DMS79 (cell line): ENCODE results near the gene TCP1.
A peak's percentile ranks its signal among the peaks of the same experiment; 100 is the strongest.
"Not testable (repeated sequence)": the region's sequence is repeated elsewhere in the genome, so short reads cannot be mapped to it uniquely, and the experiment has no call there.

Experiments used
- DNase-seq: peaks from one replicate; lab custom pipeline; 2025; lab: John Stamatoyannopoulos, UW

TCP1 gene

GRCh38 chr6:159816775-159817174 lies 27.4 kb upstream of the TCP1 start:
- DNase-seq: not testable (repeated sequence)

DNA sequence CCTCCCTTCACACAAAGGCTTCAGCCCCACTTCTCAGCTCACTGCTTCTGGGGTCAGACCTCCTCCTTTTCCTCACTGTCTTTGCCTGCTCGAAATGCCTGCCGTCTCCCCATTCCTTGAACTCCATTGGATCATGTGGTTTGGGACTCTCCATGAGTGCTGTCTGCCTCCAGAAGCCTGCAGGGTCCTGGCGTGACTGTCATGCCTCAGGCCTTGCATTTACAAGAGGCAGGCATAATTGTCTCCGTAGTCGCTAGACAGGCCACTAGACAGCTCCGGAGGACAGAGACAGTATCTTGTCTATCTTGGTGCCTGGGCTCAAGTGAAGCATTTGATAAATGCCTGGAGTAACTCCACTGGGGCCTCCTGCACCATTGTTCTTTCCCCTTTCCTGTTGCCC lies 26.0 kb upstream of the TCP1 start:
- no peak for DNase-seq

GRCh38 chr6:159813781-159814180 lies 24.4 kb upstream of the TCP1 start:
- no peak for DNase-seq

GRCh38 chr6:159809149-159809548 lies 19.7 kb upstream of the TCP1 start:
- DNase-seq: no peak

- DNase-seq: no peak
Observed at GRCh38 chr6:159808647-159809046, 19.2 kb upstream of the TCP1 start.

GRCh38 chr6:159807150-159807858 lies 17.9 kb upstream of the TCP1 start:
- no peak for DNase-seq

- DNase-seq: no peak
Observed at GRCh38 chr6:159806021-159806458, 16.6 kb upstream of the TCP1 start.

DNA sequence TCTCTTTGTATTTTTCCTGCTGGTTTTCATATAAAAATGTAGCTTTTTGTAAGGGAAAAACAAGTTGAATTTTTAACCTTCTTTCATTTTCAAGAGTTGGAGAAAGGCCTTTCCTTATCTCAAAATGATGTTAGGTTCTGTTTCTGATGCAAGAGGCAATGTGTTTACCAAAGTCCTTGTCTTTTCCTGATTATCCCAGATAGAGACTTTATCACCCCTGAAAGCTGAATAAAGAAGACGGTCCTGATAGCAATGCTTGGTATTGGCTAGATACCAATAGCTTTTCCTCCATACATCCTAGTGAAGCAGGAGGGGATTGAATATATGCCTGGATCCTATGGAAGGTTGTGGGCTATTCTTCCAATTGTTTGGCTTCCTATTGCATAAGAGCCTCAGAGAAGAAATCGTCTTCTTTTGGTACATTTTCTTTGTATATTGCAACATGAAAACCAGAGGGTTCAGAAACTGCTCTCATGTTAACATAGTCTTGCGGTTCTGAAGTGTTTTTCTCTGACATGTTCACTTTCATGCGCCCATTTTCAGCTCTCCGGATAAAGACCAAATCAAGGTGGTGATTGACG lies 16.1 kb upstream of the TCP1 start:
- DNase-seq: no peak

DNA sequence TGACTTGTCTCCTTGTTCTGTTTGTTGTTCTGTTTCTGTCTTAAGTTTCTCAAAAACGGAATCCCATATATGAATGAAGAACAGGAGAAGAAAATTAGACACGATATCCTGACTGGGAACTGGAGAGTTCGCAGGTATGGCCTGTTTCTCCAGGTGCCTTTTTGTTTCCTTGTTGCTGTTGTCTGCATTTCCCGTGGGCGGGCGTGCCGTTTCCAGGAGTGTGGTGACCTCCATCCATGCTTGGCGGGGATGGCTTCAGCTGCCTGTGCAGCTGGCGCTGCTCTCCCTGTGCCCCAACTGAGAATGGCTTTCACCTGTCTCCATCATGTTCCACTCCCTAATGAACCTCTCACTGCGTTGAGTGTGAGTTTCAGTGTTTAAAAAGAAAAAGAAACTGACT lies 15.1 kb upstream of the TCP1 start:
- no peak for DNase-seq

DNA sequence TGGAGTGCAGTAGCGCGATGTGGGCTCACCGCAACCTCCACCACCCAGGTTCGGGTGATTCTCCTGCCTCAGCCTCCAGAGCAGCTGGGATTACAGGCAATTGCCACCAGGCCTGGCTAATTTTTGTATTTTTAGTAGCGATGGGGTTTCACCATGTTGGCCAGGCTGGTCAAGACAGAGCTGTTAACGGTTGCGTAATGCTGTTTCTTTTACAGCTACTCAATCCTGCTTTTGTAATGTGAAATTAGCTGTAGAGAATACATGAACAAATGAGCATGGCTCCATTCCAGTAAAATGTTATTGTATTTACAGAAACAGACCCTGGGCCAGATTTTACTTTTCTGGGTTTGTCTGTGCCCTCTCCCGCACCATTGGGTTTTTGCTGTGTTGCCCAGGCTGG lies 12.5 kb upstream of the TCP1 start:
- DNase-seq: no peak

DNA sequence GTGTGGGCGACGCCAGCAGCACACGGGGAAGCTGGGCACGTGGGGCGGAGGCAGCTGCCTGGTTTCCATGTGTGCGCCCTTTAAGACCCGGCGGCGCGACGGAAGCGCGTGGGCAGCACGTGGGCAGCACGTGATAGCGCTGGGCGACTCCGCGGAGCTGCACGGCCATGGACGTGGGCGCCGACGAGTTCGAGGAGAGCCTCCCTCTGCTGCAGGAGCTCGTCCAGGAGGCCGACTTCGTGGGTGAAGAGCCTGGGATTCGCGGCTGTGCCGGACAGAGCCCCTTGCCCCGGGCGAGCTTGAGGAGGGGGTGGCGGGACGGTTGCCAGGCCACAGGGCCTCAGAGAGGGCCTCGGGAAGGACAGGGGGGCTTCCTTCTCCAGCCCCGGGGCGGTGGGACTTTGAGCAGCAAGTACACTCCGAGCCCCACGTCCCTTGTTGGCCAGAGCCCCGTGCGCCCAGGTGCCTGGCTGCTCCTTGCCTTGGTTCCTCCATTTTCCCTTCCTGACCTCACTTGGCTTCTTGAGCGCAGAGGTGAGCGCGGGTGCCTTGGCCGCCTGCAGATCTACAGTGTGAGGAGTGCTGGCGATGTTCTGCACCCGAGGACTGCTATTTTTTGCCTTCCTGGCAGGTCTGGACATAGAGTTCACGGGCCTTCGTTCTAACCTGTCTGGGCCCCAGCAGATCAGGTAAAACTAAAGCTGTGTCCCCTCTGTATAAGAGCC lies 10.9 kb upstream of the TCP1 start, which contains the start of gene PNLDC1:
TSS of gene PNLDC1 (plus strand) at position 136 of the 725 bp plus-strand sequence. CDS start at position 168, 32 bp downstream.
- no peak for DNase-seq

DNA sequence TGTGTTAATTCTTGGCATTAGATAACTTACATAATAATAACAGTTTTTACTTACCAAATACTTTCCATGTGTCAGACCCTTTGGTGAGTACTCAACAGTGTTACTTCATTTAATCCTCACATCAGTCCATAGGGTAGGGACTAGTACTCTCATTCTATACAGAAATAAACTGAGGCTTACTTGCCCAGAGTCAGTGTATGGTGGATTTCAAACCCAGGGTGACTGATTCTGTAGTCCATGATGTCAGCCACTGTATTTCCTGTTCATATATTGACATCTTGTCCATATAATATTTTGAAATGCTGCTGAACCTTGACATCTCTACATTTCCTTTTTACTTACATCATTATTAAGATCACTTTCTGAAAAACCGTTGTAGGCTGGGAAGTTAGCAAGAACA lies 8.2 kb upstream of the TCP1 start:
- no peak for DNase-seq

GRCh38 chr6:159794976-159795375 lies 5.6 kb upstream of the TCP1 start:
- DNase-seq: not testable (repeated sequence)

DNA sequence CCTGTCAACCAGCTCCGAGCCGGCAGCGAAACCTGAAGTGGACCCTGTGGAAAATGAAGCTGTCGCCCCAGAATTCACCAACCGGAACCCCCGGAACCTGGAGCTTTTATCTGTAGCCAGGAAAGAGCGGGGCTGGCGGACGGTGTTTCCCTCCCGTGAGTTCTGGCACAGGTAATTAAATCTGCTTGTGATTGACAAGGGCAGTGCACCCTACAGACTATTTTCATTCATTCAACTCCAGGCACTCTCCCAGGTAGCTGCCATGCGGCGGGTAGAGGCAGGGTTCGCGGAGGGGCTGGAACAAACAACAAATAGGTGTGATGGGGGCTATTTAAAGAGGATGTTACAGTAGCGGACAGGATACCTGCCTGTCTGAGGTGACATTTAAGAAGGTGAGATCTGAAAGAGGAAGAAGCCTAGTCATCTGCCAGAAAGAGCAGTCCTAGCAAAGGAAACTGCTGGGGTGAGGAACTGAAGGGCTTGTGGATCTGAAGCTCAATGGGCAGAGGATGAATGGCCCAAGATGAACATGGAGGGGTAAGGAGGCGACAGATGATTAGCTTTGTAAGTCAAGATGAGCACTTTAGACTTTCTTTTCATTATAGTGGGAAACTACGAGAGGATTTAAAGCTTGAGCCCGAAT lies 1.7 kb upstream of the TCP1 start:
- DNase-seq: no peak

DNA sequence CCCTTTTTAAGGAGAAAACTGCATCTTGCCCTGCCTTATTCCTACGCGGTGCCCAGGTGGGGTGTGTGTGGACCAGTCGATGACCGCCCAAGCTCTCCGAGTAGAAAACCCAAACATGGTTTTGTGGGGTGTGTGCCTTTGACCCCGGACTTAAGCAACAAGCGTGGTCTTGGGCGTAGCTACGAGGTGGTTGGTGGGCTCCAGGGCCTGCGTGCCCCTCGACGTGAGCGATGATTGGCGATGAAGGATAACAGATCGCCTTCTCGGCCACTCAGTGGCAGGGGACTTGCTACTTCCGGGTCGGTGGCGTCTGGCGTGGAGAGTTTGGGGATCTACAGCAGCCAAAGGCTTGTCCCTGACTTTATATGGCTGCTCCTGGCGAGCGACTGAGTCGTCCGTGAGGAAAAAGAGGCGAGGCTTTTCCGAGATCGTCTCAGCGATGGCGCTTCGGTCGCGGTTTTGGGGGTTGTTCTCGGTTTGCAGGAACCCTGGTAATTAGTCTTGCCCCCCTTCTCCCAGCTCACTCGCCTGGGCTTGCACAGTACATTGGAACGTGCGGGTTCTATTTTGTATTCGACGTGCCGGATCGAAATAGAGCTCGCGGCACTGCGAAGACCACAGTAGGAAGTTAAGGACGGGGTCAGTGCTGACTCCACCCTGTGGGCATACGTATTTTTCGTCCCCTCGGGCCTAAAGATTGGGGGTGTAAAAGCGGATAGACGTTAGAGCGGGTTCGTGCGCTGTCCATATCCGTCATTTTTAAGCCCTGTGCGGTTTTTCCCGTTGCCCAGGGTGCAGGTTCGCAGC lies 950 bp upstream of the TCP1 start, which contains the start of gene MRPL18:
TSS of gene MRPL18 (plus strand) at position 319 of the 807 bp plus-strand sequence. CDS start at position 440, 121 bp downstream.
- peak; percentile 97 for DNase-seq

DNA sequence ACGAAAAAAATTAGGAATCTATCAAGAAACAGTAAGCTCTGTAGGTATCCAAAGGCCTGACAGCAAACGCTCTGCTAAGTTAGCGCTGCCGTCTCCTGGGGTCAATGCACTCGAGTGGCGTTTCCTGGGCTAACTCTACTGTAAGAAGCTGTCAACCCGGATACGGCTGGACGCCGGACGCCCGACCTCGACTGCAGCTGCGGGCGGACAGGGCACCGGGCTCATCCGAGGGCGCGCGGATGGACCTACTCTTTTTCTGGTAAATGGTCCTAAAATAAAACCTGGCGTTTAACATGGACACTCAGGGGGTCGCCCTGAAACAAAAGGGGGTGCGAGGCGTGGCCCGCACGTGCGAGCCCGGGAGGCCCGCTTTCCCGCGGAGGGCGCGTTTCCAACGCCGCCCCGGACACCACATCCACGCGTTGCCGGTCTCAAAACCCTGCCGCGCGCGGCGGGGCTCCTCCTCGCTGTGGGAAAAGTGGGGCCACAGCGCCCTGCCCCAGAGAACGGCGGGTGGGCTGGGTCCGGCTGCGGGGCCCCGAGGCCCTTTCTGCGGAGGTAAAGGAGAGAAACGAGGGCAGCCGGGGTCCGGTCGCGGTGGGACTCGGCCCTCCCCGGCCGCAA lies 537 bp downstream of the TCP1 start:
- no peak for DNase-seq

GRCh38 chr6:159788276-159788675 lies 1.1 kb downstream of the TCP1 start:
- no peak for DNase-seq

DNA sequence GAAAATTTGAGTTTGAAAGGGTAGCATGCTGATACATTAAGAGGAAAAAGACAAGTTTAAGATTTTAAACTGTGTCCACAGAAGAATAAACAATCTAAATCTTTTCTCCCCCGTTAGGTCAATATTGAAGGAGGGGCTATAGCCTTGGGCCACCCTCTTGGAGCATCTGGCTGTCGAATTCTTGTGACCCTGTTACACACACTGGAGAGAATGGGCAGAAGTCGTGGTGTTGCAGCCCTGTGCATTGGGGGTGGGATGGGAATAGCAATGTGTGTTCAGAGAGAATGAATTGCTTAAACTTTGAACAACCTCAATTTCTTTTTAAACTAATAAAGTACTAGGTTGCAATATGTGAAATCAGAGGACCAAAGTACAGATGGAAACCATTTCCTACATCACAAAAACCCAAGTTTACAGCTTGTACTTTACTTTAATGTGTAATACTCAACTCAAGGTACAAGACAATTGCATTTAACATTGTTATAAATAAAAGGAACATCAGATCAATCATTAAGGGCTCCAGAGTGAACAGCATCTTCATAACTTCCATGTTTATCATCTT lies 10.8 kb downstream of the TCP1 start:
- no peak for DNase-seq

GRCh38 chr6:159778131-159778530 lies 11.3 kb downstream of the TCP1 start:
- no peak for DNase-seq

- no peak for DNase-seq
Observed at GRCh38 chr6:159777240-159777904, 12.0 kb downstream of the TCP1 start.
